Heart left ventricle (tissue), 13 donors: Measurements from ENCODE around the gene CDK4.

ENCODE experiments used
- POLR2A ChIP-seq, 2 donors: fragments of 450-650 bp; IDR thresholded peaks; one replicate each; pipeline ENCODE4 v1.6.1; 2017; ENCODE audit warnings: antibody characterized with exemption in 2 of 2, mild to moderate bottlenecking in 2 of 2, moderate library complexity in 2 of 2
- TF ChIP-seq, protein P1 (sequence below), 12 donors: fragments of 200-600 bp; sonication (generic) in 4 of 12; IDR thresholded peaks; one replicate each; pipeline versions ENCODE4 v1.5.0 to v1.8.0; 2018 to 2022; ENCODE audit warnings: antibody characterized with exemption in 12 of 12, mild to moderate bottlenecking in 5 of 12
- donor health status: ischemic (EF 13 %, LVEDD 7.1; RV severe dilation, severe dysfunction).
- donor health status: DM: no; HTN: yes; CAD: no.
- donor health status: DM: no; HTN: no; CAD: no.
- donor health status: ischemic (EF 25% LVEDD 6.9; RV normal size, moderate dysfunction).
- donor health status: ischemic (EF 25% LVEDD 5.7; RV mildly dilated, moderate dysfunction).
- donor health status: ischemic (EF 35%, LVEDD 5.7; RV mildly dilated, moderate dysfunction).
- donor health status: nonischemic (EF 11% LVEDD 7.7; RV severe dilation, severe dysfunction).
- donor health status: DM: yes; HTN: yes; CAD: no.
- donor health status: PGD.
- donor health status: ischemic (EF 29% LVEDD 5.4; RV normal size, mild dysfunction).
- donor health status: nonischemic (EF 23%, LVEDD 6.1; RV moderate dilation, normal function).

DNA sequence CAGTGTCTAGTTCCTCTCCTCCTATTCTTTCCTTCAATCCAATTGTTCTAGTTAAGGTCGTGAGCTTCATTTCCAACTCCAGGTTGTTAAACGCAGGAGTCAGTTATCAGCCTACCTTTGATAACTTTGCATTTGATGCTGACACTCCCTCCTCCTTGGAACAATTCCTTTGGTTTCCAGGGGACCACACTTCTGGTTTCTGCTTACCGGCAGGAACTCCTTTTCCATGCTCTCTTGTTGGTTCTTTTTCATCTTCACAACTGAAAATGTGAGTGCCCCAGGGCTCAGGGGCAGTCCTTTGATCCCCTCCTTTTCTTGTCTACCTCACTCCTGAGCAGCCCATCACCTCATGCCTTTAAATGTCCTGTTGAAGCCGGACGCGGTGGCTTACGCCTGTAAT, 25.3 kb upstream of the CDK4 start:
- no peak for TF ChIP-seq POLR2A (IDR thresholded peaks at IDR 0.05)
- TF ChIP-seq, protein P1, sequence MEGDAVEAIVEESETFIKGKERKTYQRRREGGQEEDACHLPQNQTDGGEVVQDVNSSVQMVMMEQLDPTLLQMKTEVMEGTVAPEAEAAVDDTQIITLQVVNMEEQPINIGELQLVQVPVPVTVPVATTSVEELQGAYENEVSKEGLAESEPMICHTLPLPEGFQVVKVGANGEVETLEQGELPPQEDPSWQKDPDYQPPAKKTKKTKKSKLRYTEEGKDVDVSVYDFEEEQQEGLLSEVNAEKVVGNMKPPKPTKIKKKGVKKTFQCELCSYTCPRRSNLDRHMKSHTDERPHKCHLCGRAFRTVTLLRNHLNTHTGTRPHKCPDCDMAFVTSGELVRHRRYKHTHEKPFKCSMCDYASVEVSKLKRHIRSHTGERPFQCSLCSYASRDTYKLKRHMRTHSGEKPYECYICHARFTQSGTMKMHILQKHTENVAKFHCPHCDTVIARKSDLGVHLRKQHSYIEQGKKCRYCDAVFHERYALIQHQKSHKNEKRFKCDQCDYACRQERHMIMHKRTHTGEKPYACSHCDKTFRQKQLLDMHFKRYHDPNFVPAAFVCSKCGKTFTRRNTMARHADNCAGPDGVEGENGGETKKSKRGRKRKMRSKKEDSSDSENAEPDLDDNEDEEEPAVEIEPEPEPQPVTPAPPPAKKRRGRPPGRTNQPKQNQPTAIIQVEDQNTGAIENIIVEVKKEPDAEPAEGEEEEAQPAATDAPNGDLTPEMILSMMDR (IDR thresholded peaks at IDR 0.05) = no peak
